Stimulated activated CD4-positive, alpha-beta T cell treated with anti-CD3 and anti-CD28 coated beads, Interleukin-2, amount 100 ng/mL, for 24 hours (primary cell): Measurements from ENCODE around the gene ELF2.
"Not testable (repeated sequence)": the region's sequence is repeated elsewhere in the genome, so short reads cannot be mapped to it uniquely, and the experiment has no call there.

ENCODE experiments used
- DNase-seq, 2 donors: peaks; one replicate each; pipeline ENCODE4 v3.0.0-alpha.2; 2020

The ELF2 gene

DNA sequence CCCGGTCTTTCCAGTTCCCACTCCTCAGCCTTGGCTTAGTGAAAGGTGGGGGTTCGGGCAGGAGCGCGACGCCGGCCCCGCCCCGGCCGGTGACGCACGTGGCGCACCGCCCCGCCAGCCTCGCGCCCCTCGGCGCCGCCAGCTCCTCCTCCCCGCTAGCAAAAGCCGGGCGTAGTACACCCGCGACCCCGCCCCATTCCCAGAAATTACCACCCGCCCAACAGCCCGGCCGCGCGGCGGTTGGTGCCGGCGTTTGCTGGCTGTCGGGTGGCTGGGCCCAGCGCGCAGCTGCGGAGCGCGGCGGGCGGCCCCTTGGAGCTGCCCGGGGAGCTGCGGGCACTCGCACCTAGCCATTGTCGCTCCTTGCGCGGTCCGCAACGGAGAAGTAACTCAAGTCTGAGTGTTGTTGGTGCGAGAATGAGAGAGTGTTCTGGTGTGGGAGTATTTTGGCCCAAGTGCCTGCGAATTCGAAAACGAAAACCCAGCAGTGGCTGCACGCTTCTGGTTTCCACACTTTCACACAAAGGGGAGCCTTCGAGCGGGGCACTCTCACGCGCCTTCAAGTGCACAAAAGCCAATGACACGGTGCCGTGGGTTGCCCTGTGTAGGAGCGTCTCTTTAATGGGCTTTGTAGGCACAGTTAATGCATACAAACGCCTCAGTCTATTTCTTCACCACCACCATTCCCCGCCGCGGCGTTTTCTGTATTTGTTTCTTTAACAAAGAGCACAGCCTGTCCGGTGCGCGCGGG is 1.0 kb upstream of the ELF2 start:
- DNase-seq = peak; percentile 87 to 92

DNA sequence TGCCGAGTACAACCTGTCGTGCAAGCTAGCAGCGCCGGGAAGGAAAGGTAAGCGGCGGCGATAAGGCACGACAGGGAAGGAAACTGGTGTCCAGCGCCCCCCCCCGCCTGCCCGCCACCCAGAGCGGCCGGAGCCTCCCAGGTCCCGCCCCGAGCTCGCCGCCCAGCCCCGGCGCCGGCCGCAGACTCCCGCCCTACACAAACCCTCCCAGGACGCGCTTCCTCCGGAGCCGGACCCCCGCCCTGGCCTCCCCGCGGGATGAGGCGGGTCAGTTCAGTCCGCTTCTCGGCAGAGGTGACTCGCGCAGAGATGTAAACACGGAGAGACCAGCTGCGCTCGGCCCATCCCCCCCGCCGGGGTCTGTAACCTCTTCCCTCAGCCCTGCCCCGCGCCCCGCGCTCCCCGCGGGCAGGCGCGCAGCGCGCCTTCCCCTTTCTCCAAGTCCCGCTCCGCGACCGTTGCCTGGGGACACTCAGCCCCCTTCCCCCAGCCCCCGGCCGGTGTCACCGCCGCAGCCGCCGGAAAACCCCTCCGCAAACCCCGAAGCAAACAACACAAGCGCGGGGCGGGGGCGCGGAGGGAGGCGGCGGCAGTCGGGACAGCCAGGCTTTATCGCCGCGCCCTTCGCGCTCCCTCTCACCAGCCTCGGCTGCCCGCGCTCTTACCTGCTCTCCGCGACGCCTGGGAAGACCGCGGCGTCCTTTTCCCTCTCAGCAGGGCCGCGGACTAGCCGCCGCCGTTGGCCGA is 543 bp downstream of the ELF2 start:
- peak; percentile 68 to 74 for DNase-seq

DNA sequence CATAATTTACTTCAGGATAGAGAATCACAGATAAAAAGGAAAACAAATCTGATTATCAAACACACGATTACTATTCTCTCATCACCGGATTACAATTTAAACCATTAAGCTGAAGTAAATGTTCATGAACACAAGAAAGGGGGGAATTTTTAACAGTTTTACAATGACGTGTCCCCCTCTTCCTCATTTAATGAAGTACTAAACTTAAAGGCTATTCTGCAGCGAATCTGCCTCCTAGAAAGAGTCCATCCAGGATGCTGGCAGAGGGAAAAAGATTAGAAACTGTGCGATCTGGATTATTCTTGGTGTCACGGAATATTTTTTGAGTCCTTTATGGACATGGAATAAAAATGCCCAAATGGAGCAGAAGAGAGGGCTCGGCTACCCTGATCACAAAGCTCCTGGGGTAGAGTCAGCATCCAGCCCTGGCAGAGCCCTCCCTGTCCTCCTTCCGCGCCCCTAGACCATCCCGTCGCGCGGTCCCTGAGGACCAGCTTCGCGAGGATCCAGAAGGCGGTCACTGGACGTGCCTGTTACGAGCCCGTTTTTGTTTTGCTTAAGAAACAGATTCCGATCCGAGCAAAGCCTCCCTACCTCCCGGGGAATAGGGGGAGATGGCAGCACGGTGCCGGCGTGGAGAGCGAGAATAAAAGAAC is 1.2 kb downstream of the ELF2 start:
- DNase-seq = peak in 1 of 2 donors; percentile 29

DNA sequence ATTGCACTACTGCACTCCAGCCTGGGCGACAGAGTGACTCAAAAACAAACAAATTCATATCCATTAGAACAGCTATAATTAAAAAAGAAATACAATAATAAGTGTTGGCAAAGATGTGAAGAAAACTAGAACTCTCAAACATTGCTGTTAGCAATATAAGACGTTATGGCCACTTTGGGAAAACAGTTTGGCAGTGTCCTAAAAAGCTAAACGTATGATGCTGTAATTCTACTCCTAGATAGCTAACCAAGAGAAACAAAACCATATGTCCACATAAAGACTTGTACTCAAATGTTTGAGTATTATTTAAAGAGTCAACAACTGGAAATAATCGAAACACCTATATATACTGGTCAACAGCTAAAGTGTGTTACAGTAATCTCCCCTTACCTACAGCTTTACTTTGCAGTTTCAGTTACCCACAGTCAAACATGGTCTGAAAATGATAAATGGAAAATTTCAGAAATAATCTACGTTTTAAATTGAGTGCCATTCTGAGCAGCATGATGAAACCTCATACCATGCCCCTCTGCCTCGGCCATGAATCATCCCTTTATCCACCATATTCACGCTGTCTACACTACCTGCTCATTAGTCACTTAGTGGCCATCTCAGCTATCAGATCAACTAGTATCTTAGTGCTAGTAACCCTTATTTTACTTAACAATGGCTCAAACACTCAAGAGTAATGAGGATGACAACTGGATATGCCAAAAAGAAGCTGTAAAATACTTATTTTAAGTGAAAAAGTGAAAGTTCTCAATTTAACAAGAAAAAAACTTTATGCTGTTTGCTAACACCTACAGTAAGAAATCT is 4.9 kb downstream of the ELF2 start:
- peak in 1 of 2 donors; percentile 8 for DNase-seq

DNA sequence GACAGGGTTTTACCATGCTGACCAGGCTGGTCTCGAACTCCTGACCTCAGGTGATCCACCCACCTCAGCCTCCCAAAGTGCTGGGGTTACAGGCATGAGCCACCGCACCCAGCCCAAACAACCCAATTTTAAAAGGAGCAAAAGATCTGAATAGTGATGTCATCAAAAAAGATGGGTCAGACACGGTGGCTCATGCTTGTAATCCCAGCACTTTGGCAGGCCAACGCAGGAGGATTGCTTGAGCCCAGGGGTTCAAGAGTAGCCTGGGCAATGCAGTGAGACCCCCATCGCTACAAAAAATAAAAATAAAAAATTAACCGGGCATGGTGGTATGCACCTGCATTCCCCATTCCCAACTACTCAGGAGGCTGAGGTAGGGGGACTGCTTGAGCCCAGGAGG is 6.1 kb downstream of the ELF2 start:
- no peak for DNase-seq

DNA sequence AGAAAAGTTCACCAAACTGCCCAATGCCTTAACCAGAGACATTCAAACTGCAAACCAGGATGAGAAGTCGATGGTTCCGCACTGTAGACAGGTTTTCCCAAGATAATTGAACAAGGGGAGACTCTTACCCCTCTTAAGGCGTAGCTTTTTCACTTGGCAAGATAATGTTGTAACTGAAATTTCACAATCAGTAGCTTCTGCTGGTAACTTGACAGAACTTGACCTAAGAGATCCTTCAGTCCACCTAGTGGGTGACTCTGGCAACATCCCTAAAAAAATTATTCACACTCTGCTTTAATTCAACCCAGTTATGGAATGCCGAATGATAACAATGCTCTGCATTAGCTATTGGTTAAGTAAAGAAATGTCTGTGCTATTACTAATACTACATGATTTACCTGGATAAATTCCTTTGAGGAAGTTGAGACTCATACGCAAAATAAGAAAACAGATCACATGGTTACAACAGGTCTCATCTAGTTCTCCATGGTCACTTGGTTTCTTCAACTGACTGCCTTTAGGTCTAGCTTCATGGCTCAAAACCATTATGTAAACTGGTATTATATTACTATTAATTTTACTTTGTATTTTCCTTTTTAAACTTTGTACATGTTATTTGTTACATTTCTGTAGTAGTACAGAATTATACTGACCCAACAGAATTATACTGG is 9.1 kb downstream of the ELF2 start:
- DNase-seq = no peak

DNA sequence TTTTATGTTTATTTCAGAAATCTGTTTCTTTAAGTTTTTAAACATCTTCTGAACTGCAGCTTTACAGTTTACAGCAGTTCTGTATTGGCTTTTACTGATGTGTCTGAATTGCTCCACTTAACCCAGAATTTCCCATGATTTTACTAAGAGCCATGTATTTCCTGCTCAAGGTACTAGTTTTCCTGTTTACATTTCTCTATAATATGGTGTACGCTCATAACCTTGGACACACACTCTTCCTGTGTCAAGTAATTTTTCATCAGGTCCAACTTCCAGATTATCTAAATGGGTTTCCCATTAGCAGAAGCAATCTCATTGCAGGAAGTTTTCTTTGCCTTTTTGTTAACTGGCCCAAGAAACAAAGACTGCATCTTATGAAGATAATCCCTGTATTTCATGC is 12.3 kb downstream of the ELF2 start:
- no peak for DNase-seq

DNA sequence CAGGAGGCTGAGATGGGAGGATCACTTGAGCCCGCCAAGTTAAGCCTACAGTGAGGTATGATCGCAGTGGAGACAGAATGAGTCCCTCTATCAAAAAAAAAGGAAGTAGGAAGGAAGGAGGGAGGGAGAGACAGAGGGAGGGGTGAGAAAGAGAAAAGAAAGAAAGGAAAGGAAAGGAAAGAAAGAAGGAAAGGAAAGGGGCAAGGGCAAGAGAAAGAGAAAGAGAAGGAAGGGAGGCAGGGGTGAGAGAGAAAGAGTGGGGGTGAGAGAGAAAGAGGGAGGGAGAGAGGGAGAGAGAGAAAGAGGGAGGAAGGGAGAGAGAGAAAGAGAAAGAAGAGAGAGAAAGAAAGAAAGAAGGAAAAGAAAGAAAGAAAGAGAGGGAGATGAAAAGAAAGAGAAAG is 13.2 kb downstream of the ELF2 start:
- DNase-seq = no peak

DNA sequence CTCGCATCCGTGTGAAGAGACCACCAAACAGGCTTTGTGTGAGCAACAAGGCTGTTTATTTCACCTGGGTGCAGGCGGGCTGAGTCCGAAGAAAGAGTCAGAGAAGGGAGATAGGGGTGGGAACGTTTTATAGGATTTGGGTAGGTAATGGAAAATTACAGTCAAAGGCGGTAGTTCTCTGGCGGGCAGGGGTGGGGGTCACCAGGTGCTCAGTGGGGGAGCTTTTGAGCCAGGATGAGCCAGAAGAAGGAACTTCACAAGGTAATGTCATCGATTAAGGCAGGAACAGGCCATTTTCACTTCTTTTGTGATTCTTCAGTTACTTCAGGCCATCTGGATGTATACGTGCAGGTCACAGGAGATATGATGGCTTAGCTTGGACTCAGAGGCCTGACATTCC is 19.0 kb downstream of the ELF2 start:
- DNase-seq = not testable (repeated sequence)

DNA sequence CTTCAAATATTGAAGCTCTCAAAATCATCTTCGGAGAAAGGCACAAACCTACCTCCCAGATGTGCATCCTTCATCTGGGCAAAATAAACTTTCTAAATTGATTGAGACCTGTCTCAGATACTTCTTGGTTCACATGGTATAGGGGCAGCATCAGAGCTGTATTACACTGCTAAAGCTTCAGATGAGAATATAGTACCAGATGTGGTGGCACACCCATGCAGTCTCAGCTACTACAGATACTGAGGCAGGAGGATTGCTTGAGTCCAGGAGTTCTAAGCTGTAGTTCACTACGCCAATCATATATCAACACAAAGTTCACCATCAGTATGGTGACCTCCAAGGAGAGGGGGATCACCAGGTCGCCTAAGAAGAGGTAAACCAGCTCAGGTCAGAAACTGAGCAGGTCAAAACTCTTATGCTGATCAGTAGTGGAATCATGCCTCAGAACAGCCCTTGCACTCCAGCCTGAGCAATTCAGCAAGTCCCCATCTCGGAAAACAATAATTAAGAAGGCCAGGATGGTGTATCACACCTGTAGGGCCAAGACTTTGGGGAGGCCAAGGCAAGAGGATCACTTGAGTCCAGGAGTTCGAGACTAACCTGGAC is 22.0 kb downstream of the ELF2 start:
- no peak for DNase-seq

DNA sequence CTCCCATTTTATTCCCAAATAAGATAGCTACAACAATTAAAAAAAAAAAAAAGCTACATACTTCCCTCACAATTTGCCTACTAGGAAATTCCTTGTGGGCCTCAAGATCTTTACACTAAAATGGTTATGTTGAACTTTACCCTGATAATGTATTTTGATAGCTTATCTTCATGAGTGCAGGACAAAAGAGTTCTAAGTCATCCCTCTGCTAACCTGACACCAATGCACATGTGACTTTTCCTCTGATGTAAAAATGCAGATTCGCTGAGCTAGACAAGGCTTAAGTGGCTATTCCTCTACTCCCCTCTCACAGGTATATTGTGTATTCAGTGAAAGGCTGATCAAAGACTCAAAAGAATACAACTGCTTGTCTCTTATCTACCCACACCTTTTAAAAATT is 22.5 kb downstream of the ELF2 start:
- DNase-seq = no peak

DNA sequence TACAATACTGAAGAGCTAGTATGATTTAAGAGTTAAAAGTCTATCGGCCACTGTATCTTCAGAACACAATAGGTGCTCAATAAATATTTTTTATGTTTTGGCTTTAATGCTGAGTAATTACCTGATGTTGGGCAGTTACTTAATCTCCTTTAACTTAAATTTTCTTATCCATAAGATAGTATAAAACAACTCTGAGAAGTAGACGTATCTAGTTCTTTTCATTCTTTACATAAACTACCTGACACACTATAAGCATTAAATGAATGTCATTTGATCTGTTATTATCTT is 22.9 kb downstream of the ELF2 start:
- DNase-seq = no peak

DNA sequence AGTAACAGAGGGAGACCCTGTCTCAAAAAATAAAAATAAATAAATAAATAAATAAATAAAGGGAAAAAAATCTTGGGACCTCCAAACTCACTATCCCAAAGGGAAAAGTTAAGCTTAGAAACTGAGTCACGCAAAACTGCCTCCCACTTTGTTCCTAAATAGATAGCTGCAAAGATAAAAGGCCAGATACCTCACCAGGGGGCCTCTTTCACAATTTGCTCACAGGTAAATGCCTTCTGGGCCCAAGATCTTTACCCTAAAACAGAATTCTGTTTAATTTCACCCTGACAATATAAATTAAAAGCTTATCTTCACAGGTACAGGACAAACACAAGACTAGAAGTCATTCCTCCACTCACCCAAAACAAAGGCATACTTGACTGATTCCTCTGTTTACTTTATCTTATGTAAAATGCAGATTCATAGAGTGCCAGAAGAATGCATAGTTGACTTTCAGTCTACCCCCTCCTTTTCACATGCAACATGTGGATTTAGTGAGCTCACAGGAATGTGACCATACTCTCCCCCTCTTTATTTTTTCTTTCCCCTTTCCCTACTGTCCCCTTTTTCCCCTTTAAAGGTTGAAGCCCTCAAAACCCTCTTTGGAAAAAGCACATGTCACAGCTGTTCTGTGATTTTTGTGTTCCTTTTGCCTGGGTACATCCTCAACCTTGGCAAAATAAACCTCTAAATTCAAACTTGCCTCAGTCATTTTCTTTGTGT is 23.4 kb downstream of the ELF2 start:
- DNase-seq = no peak

DNA sequence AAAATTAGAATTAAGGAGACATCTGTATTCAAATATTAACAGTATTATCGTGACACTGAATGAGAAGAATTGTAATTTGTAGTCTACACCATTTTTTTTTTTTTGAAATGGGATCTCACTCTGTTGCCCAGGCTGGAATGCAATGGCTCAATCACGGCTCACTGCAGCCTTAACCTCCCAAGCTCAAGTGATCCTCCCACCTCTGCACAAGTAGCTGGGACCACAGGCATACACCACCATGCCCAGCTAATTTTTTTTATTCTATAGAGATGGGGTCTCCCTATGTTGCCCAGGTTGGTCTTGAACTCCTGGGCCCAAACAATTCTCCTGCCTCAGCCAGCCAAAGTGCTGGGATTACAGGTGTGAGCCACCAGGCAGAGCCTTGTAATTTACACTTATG is 24.8 kb downstream of the ELF2 start:
- no peak for DNase-seq

DNA sequence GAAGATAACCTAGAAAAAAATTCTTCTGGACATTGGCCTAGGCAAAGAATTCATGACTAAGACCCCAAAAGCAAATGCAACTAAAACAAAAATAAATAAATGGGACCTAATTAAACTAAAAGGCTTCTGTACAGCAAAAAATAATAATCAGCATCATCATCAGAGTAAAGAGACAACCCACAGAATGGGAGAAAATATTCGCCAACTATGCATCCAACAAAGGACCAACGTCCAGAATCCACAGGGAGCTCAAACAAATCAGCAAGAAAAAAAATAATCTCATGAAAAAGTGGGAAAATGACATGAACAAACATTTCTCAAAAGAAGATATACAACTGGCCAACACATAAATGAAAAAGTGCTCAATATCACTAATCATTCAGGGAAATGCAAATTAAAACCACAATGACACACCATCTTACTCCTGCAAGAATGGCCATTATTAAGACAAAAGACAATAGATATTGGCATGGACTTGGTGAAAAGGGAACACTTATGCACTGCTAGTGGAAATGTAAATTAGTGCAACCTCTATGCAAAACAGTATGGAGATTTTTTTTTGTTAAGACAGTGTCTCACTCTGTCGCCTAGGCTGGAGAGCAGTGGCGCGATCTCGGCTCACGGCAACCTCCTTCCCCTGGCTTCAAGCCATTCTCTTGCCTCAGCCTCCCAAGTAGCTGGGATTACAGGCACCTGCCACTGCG is 29.9 kb downstream of the ELF2 start:
- DNase-seq = no peak

DNA sequence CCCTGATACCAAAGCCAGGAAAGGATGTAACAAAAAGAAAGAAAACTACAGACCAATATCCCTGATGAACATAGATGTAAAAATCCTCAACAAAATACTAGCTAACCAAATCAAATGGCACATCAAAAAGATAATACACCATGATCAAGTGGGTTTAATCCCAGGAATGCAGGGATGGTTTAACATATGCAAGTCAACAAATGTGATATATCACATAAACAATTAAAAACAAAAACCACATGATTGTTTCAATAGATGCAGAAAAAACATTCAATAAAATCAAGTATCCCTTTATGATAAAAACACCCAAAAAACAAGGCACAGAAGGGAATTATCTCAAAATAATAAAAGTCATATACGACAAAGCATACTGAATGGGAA is 31.5 kb downstream of the ELF2 start:
- DNase-seq = no peak

DNA sequence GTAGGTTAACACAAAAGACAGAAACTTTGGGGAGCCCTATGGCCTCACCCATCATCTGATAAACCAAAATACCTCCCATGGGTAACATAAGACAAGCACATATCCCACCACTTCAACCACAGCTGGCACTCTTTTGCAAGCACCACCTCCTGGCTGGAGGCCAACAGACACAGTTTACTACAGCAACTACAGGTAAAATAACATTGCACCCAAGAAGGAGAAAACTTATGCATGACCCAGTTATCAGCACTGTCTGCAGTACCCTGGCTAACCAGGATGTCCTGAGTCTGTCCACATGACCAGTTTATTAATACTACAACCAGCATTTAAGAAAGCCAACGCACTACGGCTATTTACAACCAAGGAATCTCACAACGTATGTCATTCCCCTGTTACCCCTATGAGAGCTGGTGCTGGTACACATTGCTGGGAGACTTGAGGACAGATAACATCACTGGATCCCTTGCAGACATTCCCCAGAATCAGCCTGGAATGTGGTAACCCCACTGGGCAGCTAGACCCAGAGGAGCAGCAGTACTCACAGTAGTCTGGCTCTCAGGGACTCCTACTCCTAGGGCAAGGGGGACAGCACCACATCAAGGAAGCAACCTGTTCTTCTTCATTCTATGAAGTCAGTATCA is 32.0 kb downstream of the ELF2 start:
- DNase-seq = no peak

DNA sequence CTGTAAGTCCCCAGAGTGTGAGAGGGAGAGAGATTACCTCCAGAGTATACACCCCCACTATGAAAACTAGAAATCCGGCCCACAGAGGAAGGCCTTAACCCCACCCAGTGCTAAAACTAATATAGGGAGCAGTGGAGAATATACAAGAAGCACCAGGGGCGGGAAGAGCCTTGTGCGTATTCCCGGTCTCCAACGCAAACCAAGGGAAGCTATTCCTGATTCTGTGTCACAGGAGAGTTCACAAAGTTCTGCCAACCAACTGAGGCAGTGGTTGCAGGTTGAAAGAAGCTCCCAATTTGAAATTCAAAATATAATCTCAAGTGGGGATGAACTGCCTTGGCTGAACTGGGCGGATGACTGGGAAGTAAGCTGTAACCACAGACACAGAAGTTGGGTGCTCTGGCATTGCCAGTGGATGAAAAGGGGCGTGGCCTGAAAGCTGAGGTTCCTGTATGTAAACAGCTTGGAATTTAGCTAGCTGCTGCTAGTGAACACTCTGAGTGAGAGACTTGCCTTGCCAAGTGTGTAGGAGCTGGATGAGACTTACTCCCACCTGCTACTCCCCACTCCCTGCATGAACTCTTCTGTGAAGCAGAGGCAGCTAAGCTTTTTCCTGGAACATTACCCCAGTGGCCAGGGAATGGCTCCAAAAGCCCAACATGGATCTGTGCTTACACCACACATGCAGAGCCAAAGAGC is 32.7 kb downstream of the ELF2 start:
- DNase-seq = no peak

DNA sequence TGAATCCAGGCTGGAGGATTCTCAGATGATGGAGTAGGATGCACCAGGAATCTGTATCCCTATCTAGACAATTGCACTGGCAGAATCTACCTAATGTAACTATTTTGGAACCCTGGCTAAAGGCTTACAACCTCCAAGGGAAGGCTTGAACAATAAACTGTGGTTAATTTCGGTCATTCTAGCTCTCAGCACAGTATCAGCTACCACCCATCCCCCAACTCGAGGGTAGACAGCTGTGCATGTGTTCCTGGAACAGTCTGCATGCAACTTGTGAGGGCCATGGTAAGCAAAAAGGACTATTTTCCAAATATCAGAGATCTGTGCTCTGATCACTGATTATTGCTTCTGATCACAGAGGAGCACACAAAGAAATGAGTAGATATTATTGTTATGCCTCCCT is 34.0 kb downstream of the ELF2 start:
- no peak for DNase-seq

DNA sequence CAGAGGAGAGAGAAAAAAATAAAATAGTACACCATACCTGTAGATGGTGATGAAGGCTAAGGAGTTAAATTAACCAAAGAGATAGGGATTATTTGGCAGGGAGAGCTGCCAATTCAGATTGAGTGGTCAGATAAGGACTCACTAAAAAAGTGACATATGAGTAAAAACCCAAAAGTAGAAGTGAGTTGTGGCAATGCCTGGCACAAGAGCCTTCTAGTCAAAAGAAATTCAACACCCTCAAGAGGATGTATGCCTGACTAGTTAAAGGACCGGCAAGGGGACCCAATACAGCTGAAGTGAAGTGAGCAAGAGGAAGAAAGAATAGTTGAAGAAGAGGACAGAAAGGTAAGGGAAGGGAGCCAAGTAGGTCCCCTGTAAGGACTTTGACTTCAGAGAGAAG is 34.9 kb downstream of the ELF2 start:
- no peak for DNase-seq
